HG02981 (cell line): ENCODE measurements around the gene TXNRD1.
"Not testable (repeated sequence)": the region's sequence is repeated elsewhere in the genome, so short reads cannot be mapped to it uniquely, and the experiment has no call there.

Experiments
- ATAC-seq: cut with Tn5 transposase; IDR thresholded peaks from one replicate; pipeline ENCODE4 v1.9.1; 2021; ENCODE audit warnings: mild to moderate bottlenecking, moderate library complexity; ENCODE audit not compliant: unreplicated experiment

TXNRD1 gene

DNA sequence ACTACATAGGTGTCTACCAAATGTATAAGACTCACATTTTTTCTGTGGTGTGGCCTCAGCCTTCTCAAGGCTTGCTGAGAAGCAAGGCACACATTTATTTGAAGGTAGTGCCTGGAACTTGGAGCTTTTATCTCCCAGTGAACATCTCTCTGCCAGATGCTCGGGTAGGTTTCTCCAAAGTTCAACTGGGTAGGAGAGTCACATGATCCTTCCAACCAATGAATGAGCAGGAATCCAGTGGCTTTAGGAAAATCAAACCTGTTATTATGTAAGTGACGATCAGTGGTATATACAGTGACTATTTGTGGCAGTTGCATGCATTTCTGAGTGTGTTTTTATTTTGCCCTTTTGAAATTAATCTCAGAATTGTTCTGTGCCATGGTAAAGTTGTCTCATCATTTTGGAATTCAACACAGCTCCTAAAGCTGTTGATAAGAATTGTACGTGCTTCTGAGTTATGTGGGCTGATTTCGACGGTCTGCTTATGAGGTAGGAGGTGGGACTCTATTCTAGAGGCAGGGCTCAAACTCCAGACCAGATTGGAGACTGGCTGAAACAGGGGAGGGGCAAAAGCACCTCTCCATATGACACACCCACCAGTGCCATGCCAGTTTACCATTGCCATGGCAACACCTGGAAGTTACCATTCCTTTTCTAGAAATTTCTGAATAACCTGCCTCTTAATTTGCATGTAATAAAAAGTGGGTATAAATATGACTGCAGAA lies 145.6 kb downstream of the TXNRD1 start:
- no peak for ATAC-seq

GRCh38 chr12:104365921-104366410 lies 150.4 kb downstream of the TXNRD1 start:
- no peak for ATAC-seq

GRCh38 chr12:104369708-104370107 lies 154.1 kb downstream of the TXNRD1 start:
- ATAC-seq: no peak

- ATAC-seq: no peak
Observed at GRCh38 chr12:104371043-104371870, 155.7 kb downstream of the TXNRD1 start.

GRCh38 chr12:104372061-104372720 lies 156.6 kb downstream of the TXNRD1 start:
- no peak for ATAC-seq

- ATAC-seq: no peak
Observed at GRCh38 chr12:104372721-104373335, 157.2 kb downstream of the TXNRD1 start.

- ATAC-seq: no peak
Observed at GRCh38 chr12:104374071-104374470, 158.5 kb downstream of the TXNRD1 start.

- no peak for ATAC-seq
Observed at GRCh38 chr12:104374806-104375205, 159.2 kb downstream of the TXNRD1 start.

GRCh38 chr12:104375775-104376174 lies 160.2 kb downstream of the TXNRD1 start:
- ATAC-seq: no peak

DNA sequence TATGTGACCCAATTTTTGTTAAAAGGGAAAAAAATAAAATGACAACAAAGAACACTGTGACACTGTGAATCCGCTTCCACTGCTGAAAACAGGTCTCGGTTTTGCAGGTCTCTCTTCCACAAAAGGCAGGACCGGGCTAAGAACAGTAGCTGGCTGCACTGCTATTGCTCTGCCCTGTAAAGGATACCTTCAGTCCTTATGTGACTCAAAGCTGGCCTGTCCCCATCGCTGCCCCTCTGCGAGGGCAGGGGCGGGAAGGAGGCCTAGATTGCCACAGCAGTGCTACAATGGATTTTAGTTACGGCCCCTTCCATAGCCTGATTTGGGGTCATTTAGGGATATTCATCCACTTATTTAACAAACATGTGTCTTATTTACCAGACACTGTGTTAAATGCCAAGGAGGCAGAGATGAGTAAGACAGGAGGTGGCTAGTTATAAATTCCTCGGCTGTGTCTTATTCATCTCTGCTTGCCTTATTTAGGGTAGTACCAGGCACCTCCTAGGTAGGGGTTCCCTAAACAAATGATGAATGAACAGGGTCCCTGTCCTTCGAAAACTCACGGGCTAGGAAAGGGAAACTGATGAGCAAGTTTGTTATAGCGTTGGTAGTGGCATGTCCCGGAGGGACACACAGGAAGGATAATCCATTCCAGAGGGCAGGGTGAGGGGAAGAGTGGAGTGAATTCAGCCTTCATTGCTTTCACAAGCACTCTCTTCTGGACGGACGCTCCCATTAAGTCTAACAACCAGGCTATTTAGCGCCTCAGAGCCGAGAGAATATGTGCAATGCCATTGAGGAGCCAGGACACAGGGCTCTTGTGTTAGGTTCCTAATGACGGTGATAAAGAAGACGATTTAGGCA lies 161.3 kb downstream of the TXNRD1 start:
- ATAC-seq: no peak

- no peak for ATAC-seq
Observed at GRCh38 chr12:104377514-104377812, 161.9 kb downstream of the TXNRD1 start.

DNA sequence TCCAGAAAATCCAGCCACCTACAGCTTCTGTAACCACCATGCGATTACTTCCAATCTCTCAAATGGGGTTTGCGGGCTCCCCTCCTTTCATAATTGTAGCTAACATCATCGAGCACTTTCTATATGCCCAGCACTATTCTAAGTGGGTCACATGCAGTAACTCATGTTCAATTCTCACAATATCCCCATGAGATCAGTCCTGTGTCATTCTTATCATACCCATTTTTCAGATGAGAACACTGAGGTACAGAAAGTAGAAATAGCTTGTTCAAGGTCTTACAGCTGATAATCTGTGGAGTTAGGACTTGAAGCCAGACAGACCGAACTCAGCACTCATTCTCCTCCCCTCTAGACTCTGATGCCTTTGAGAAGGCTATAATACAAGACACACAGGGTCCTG lies 162.8 kb downstream of the TXNRD1 start:
- ATAC-seq: no peak

GRCh38 chr12:104381341-104381730 lies 165.8 kb downstream of the TXNRD1 start:
- ATAC-seq: no peak

DNA sequence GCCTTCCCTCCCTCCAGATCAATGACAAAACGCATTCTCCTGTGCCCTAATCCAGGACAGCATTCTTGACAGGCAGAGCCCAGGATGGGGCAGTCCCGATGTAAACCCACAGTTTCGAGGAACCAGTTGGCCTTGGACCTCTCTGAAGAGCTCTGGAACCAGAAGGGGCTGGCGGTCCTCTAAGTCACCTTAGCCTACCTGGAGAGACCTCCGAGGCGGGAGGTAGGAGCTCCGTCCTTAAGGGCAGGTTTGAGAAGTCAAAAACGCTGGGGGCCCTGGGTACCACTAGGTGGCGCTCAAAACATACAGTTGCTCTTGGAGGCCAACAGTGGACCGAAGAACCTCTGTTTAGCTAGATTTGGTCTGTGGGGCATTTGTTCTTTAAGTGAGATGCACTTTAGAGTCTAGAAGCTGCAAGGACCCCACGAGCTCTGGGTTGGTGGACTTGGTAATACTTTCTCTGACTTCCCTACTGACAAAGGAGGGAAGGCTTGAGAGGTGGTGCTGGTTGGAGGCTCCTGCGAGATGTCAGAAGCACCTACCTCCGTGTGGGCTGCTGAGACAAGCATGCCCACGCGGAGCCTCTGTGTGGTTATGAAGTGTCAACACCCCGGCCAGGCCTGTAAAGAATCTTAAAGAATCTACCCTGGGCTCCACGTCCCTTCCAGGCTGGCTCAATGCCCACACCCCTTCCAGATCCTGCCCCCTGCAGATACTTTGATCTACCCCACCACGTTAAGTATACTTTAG lies 166.3 kb downstream of the TXNRD1 start:
- no peak for ATAC-seq

GRCh38 chr12:104384141-104384880 lies 168.7 kb downstream of the TXNRD1 start:
- no peak for ATAC-seq

DNA sequence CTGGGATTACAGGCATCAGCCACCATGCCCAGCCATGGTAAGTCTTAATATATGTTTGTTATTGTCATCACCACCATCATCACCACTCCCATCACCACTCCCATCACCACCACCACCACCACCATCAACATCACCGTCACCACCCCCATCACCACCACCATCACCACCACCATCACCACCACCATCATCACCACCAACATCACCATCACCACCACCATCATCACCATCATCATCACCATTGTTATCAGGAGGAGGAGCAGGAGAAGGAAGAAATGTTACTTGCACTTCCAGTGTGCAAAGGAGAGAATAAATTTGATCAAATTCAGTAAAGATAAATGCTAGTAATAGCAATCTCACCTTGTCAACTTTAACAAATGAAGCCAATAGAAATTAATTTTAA lies 169.9 kb downstream of the TXNRD1 start:
- no peak for ATAC-seq

DNA sequence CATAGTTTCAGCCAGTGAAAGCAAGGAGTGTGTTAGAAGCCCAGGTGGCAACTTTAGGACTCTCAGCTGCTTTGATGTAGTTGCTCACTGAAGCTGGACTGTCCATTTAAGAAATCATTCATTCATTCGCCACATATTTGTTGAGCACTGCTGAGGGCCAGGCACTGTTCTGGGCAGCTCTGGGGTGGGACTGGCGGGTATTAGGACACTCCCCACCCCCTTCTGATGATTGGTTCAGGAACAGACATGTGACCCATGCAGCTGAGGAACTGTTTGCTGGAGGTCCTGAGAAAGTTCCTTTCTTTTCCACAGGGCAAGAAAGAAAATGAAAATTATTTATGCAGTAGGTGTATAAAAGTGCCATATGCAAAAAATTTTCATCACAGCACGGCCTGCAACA lies 170.9 kb downstream of the TXNRD1 start:
- ATAC-seq: no peak

DNA sequence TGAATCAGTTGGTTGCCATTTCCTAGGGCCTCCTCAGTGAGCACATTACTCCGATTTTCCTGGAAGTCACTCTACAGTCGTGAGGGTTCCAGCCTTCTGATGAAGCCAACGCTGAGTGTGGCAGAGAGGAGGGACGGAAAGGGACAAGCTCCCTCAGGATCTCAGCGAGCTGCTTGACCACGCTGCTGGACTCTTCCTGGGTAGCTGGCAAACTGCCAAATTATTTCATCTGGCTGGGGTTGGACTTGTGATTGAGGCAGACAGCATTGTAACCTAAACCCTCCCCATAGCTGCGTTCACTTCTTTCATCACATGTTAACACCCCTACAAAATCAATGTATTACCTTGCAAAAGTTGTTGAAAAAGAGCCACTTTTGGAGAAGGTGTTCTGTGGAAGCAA lies 171.6 kb downstream of the TXNRD1 start:
- no peak for ATAC-seq

- not testable (repeated sequence) for ATAC-seq
Observed at GRCh38 chr12:104394086-104394485, 178.5 kb downstream of the TXNRD1 start.
